DND-41 (cell line): Measurements from ENCODE around the gene PLXNA4.

ENCODE experiments used
- ATAC-seq: fragments of 200-7000 bp; cut with Tn5 transposase; 3 replicates; pipeline ENCODE4 v1.9.1; 2021; ENCODE audit warnings: low read depth; ENCODE audit not compliant: insufficient read depth
- DNase-seq: peaks from one replicate; pipeline ENCODE4 v3.0.0-alpha.2; 2020
- H2AFZ ChIP-seq: 2 replicates; pipeline ENCODE4 v1.6.0; 2012; ENCODE audit warnings: low read depth, low read length
- H3K27ac ChIP-seq: 2 replicates; pipeline ENCODE4 v1.5.1; 2012; ENCODE audit warnings: low read length, inconsistent platforms
- H3K27me3 ChIP-seq: fragments of 200-600 bp; sonication (generic); 2 replicates; pipeline ENCODE4 v1.6.0; 2012; ENCODE audit warnings: low read length, mild to moderate bottlenecking, inconsistent platforms; ENCODE audit not compliant: insufficient read depth, poor library complexity
- H3K36me3 ChIP-seq: 2 replicates; pipeline ENCODE4 v1.5.1; 2012; ENCODE audit warnings: low read length, inconsistent platforms; ENCODE audit not compliant: insufficient read depth
- H3K4me1 ChIP-seq: 2 replicates; pipeline ENCODE4 v1.5.1; 2012; ENCODE audit warnings: mild to moderate bottlenecking, low read length; ENCODE audit not compliant: insufficient read depth
- H3K4me2 ChIP-seq: 2 replicates; pipeline ENCODE4 v1.6.0; 2012; ENCODE audit warnings: mild to moderate bottlenecking, moderate library complexity, low read length, inconsistent platforms; ENCODE audit not compliant: insufficient read depth
- H3K4me3 ChIP-seq, 2 experiments: fragments of 200-600 bp in 1 of 2; shearing (Covaris generic) in 1 of 2; 2 replicates each; pipeline ENCODE4 v1.5.1; 2012 to 2016; ENCODE audit warnings: inconsistent platforms in 2 of 2, low read length in 2 of 2, mild to moderate bottlenecking in 2 of 2, low read depth in 1 of 2, moderate library complexity in 1 of 2
- H3K79me2 ChIP-seq: 2 replicates; pipeline ENCODE4 v1.6.0; 2012; ENCODE audit warnings: low read length, inconsistent platforms; ENCODE audit not compliant: insufficient read depth
- H3K9ac ChIP-seq: 2 replicates; pipeline ENCODE4 v1.6.0; 2012; ENCODE audit warnings: low read depth, mild to moderate bottlenecking, inconsistent platforms, low read length, moderate library complexity
- H3K9me3 ChIP-seq: 2 replicates; pipeline ENCODE4 v1.5.1; 2012; ENCODE audit warnings: low read length, moderate library complexity, mild to moderate bottlenecking, inconsistent platforms; ENCODE audit not compliant: insufficient read depth, severe bottlenecking
- H4K20me1 ChIP-seq: 2 replicates; pipeline ENCODE4 v1.6.0; 2012; ENCODE audit warnings: low read length; ENCODE audit not compliant: insufficient read depth
- CTCF ChIP-seq: IDR thresholded peaks from 2 replicates; pipeline ENCODE4 v1.5.1; 2012; ENCODE audit warnings: borderline replicate concordance, low read length, moderate library complexity, mild to moderate bottlenecking; ENCODE audit not compliant: poor library complexity, severe bottlenecking; ENCODE audit errors: extremely low read depth
- EZH2 ChIP-seq: IDR thresholded peaks from 3 replicates; pipeline ENCODE4 v1.6.1; 2012; ENCODE audit warnings: borderline replicate concordance, low read depth, mild to moderate bottlenecking, moderate library complexity, low read length, inconsistent platforms; ENCODE audit not compliant: severe bottlenecking

The PLXNA4 gene

DNA sequence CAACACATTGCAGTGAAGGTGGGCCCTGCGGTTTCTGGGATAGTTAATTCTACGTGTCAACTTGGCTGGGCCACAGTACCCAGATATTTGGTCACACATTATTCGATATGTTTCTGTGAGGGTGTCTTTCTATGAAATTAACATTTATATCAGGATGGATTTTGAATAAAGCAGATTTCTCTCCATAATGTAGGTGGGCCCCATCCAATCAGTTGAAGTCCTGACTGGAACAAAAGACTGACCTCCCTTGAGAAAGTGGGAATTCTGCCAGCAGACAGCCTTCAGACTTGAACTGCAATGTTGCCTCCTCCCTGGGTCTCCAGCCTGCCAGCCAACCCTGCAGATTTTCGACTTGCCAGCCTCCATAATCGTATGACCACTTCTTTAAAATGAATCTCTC lies 420.6 kb downstream of the PLXNA4 start:
- H4K20me1 ChIP-seq, result no peaks in the 10 kb centered on the region
- H3K9ac ChIP-seq, result no peak overlapping the region
- TF ChIP-seq EZH2 (no peak), CTCF (no peak)
- H3K4me2 ChIP-seq, result no peak overlapping the region
- no peaks in the 10 kb centered on the region for H3K9me3 ChIP-seq
- H2AFZ ChIP-seq, result no peak overlapping the region
- H3K27me3 ChIP-seq, result peaks cover 12% of the 10 kb centered on the region
- no peak overlapping the region for H3K4me3 ChIP-seq
- H3K79me2 ChIP-seq, result no peaks in the 10 kb centered on the region
- ATAC-seq, result no peak
- no peak overlapping the region for H3K27ac ChIP-seq
- H3K4me1 ChIP-seq, result no peaks in the 10 kb centered on the region
- DNase-seq, result no peak
- no peaks in the 10 kb centered on the region for H3K36me3 ChIP-seq

DNA sequence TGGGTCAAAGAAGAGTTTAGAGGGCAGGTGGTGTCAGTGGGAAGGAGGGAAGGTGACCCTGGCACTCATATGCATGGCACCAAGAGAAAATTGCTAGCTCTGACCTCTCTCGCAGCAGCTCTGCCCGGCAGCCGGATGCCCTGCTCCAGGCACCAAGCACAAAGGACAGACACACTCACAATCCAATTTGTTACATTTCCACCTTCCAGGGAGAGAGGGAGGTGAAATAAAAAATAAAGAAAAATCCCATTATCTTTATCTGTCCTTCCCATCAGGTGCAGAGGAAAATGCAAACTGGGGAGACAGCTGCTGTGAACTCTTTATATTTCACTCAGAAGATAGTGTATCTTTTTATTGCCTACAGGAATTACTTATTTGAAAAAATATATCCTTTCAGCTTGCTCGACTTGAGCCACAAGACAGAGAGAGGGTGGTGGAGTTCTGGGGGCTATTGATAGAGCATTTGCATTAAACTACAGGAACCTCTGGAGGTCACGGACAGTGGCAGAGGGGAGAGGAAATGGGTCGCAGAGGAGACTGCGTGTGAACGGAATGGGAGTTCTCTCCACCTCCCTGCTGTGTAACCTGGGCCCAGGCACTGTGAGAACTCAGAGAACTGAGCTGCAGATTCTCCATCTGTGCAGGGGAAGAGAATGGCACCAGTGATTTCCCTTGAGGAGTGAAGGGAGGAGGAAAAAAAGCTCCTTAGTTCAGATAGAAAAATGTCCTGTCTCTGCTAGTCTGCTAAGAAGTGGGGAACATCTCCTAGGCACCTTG lies 421.4 kb downstream of the PLXNA4 start:
- no peak overlapping the region for H3K4me2 ChIP-seq
- H3K9me3 ChIP-seq, result no peaks in the 10 kb centered on the region
- no peaks in the 10 kb centered on the region for H3K4me1 ChIP-seq
- H3K79me2 ChIP-seq, result no peaks in the 10 kb centered on the region
- H3K27ac ChIP-seq, result no peak overlapping the region
- DNase-seq (no peak), ATAC-seq (no peak)
- H3K4me3 ChIP-seq, result no peak overlapping the region
- H4K20me1 ChIP-seq, result no peaks in the 10 kb centered on the region
- H3K9ac ChIP-seq, result no peak overlapping the region
- H3K36me3 ChIP-seq, result no peaks in the 10 kb centered on the region
- no peak overlapping the region for H2AFZ ChIP-seq
- H3K27me3 ChIP-seq, result peaks cover 12% of the 10 kb centered on the region
- TF ChIP-seq EZH2 (no peak), CTCF (no peak)

GRCh38 chr7:132154248-132154647 lies 422.0 kb downstream of the PLXNA4 start:
- H3K36me3 ChIP-seq, result no peaks in the 10 kb centered on the region
- DNase-seq (no peak), ATAC-seq (no peak)
- H3K4me3 ChIP-seq, result no peak overlapping the region
- H3K79me2 ChIP-seq, result no peaks in the 10 kb centered on the region
- H3K4me2 ChIP-seq, result no peak overlapping the region
- TF ChIP-seq EZH2 (no peak), CTCF (no peak)
- H2AFZ ChIP-seq, result no peak overlapping the region
- no peak overlapping the region for H3K9ac ChIP-seq
- H3K27me3 ChIP-seq, result peaks cover 12% of the 10 kb centered on the region
- no peak overlapping the region for H3K27ac ChIP-seq
- H3K9me3 ChIP-seq, result no peaks in the 10 kb centered on the region
- H3K4me1 ChIP-seq, result no peaks in the 10 kb centered on the region
- H4K20me1 ChIP-seq, result no peaks in the 10 kb centered on the region
